Breast epithelium (tissue), 3 donors: ENCODE data around the gene ADARB2.

Experiments used
- POLR2A ChIP-seq: fragments of 450-650 bp; IDR thresholded peaks from one replicate; pipeline ENCODE4 v1.6.1; 2016; ENCODE audit warnings: antibody characterized with exemption, mild to moderate bottlenecking, moderate library complexity
- POLR2AphosphoS5 ChIP-seq, 3 donors: sonication (generic); formaldehyde crosslinking; IDR thresholded peaks; one replicate each; pipeline ENCODE4 v1.6.1; 2017; ENCODE audit warnings: antibody characterized with exemption in 3 of 3
- TF ChIP-seq, protein P1 (sequence below), 3 donors: fragments of 450-650 bp; IDR thresholded peaks; one replicate each; pipeline ENCODE4 v1.5.1; 2016 to 2017; ENCODE audit warnings: antibody characterized with exemption in 3 of 3, mild to moderate bottlenecking in 3 of 3, moderate library complexity in 3 of 3

DNA sequence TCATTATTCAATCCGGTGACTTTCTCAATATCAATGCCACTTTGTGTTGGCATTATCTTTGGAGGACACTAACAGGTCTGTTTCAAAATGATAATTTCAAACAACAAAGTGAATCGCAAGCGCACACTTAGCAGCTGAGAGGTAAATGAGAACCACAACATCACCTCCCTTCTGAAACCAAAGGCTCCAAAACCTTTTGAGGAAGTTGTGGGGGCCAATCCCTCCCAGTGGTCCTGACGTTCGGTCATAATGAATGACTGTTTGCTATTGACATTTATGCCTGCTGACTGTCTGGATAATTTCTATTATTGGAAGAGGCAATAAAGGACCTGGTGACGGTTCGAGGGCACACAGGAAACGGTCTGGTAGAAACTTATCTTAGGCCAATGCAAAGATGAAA is 1.8 kb downstream of the ADARB2 start:
- TF ChIP-seq POLR2AphosphoS5 (IDR thresholded peaks at IDR 0.05), result no peak
- no peak for TF ChIP-seq POLR2A
- TF ChIP-seq, protein P1, sequence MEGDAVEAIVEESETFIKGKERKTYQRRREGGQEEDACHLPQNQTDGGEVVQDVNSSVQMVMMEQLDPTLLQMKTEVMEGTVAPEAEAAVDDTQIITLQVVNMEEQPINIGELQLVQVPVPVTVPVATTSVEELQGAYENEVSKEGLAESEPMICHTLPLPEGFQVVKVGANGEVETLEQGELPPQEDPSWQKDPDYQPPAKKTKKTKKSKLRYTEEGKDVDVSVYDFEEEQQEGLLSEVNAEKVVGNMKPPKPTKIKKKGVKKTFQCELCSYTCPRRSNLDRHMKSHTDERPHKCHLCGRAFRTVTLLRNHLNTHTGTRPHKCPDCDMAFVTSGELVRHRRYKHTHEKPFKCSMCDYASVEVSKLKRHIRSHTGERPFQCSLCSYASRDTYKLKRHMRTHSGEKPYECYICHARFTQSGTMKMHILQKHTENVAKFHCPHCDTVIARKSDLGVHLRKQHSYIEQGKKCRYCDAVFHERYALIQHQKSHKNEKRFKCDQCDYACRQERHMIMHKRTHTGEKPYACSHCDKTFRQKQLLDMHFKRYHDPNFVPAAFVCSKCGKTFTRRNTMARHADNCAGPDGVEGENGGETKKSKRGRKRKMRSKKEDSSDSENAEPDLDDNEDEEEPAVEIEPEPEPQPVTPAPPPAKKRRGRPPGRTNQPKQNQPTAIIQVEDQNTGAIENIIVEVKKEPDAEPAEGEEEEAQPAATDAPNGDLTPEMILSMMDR (IDR thresholded peaks at IDR 0.05), result no peak
